Caco-2 (cell line): ENCODE data around the gene TBC1D21. TPM values are rescaled to one million over a fixed set of nuclear protein-coding genes. Genes with fewer than 3 reads are reported as not detected.
A peak's percentile ranks its signal among the peaks of the same experiment; 100 is the strongest.

Experiments used
- BruUV-seq: library from RNA; stranded (reverse); fragments of 400-500 nt; replicated peaks from 2 replicates; lab custom pipeline; 2021; lab: Mats Ljungman, UMichigan
- CTCF ChIA-PET: fragments of 300-600 bp; sonication (Branson Sonifier 250); formaldehyde crosslinking; loops from one replicate; lab custom pipeline; 2022; ENCODE audit warnings: antibody characterized with exemption; lab: Charles Lee
- POLR2A ChIA-PET: fragments of 300-600 bp; sonication (Branson Sonifier 250); formaldehyde crosslinking; loops from one replicate; lab custom pipeline; 2022; ENCODE audit warnings: antibody characterized with exemption; lab: Charles Lee
- DNase-seq, 2 experiments: peaks; one replicate each; pipeline versions ENCODE4 v3.0.0 to v3.0.0-alpha.2; 2020 to 2022
- H3K27me3 ChIP-seq: replicated peaks from 2 replicates; pipeline ENCODE4 v1.6.0; 2011; ENCODE audit warnings: low read length; ENCODE audit not compliant: control insufficient read depth, insufficient read depth
- H3K36me3 ChIP-seq: 2 replicates; pipeline ENCODE4 v1.5.1; 2011; ENCODE audit warnings: low read length; ENCODE audit not compliant: control insufficient read depth, insufficient read depth
- H3K4me1 ChIP-seq: fragments of 250-450 bp; sonication (Bioruptor Pico); 2 replicates; pipeline ENCODE4 v1.5.1; 2020; ENCODE audit warnings: mild to moderate bottlenecking
- H3K4me3 ChIP-seq: 2 replicates; pipeline ENCODE4 v1.5.1; 2011; ENCODE audit warnings: low read depth, mild to moderate bottlenecking, control low read depth, low read length
- H3K9me3 ChIP-seq: fragments of 250-450 bp; sonication (Bioruptor Pico); 2 replicates; pipeline ENCODE4 v1.5.1; 2020; ENCODE audit warnings: mild to moderate bottlenecking, moderate library complexity
- H3K27ac Mint-ChIP-seq: one replicate; pipeline ENCODE4 v1.8.0; 2022; ENCODE audit warnings: mixed read lengths; ENCODE audit not compliant: unreplicated experiment
- H3K27me3 Mint-ChIP-seq: one replicate; pipeline ENCODE4 v1.8.0; 2022; ENCODE audit warnings: mixed read lengths; ENCODE audit not compliant: insufficient read depth, unreplicated experiment
- H3K36me3 Mint-ChIP-seq: one replicate; pipeline ENCODE4 v1.8.0; 2022; ENCODE audit warnings: mild to moderate bottlenecking, mixed read lengths; ENCODE audit not compliant: insufficient read depth, unreplicated experiment
- H3K4me1 Mint-ChIP-seq: one replicate; pipeline ENCODE4 v1.8.0; 2022; ENCODE audit warnings: low read depth, mixed read lengths; ENCODE audit not compliant: unreplicated experiment
- H3K4me3 Mint-ChIP-seq: one replicate; pipeline ENCODE4 v1.8.0; 2022; ENCODE audit warnings: mild to moderate bottlenecking, moderate library complexity, mixed read lengths; ENCODE audit not compliant: unreplicated experiment
- H3K9me3 Mint-ChIP-seq: one replicate; pipeline ENCODE4 v1.8.0; 2022; ENCODE audit warnings: mixed read lengths; ENCODE audit not compliant: unreplicated experiment
- intact Hi-C: fragments of 100-400 bp; cut with micrococcal nuclease; formaldehyde crosslinking; loops from one replicate; pipeline ENCODE4 v1.10.0; 2022; ENCODE audit not compliant: unreplicated experiment
- total RNA-seq: library from RNA; stranded (reverse); gene quantifications from 2 replicates; pipeline ENCODE4 v1.2.3, GENCODE V29; 2022
- TF ChIP-seq, protein P1 (sequence below), 2 experiments: fragments of 200-600 bp in 1 of 2; IDR thresholded peaks; 1 replicate in 1 of 2; 2 replicates in 1 of 2; pipeline versions ENCODE4 v1.5.1 to v1.8.0; 2011 to 2022; ENCODE audit warnings: antibody characterized with exemption in 1 of 2, control low read depth in 1 of 2, inconsistent platforms in 1 of 2, low read depth in 1 of 2, low read length in 1 of 2, mild to moderate bottlenecking in 1 of 2, moderate library complexity in 1 of 2; ENCODE audit not compliant: insufficient read depth in 1 of 2, severe bottlenecking in 1 of 2, unreplicated experiment in 1 of 2

The TBC1D21 gene
- total RNA-seq, 1 experiment from 2014 or later, result not detected

DNA sequence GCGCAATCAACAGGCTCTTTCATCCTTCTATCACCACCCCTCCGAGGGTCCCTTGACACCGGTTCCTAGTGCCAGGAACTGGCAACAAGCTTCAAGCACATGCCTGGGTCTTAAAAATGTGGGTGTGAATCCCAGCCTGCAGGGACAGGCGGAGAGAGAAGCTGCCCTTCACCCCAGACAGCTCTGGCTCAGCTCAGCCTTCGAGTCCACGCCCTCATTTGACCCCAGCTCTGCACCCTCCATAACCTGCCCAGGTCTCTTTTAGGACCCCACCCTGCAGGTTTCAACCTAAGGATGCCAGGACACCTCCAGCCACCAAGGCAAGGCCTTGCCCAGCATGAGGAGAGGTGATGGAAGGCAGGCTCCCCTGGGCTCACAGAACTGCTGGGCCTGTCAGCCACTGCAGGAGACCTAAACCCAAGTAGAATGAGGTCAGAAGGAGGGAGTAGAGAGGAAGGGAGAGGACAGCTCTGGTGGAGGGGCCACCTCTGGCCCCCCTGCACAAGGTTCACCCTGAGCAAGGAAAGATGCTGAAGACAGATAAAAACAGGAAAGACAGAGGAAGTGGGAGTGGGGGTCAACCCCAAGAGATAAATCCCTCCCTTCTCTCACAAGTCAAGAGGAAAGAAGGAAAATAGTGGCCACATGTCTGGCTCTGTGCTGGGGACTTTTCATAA, 50.3 kb downstream of the TBC1D21 start:
- ChIA-PET CTCF (no interaction called here), POLR2A (no interaction called here)
- no peaks in the 10 kb centered on the region for H3K4me1 Mint-ChIP-seq
- DNase-seq, result no peak
- peaks cover 10% of the 10 kb centered on the region for H3K27me3 Mint-ChIP-seq
- Histone ChIP-seq H3K4me1 (peaks cover 6% of the 10 kb centered on the region), H3K9me3 (no peaks in the 10 kb centered on the region), H3K36me3 (no peaks in the 10 kb centered on the region), H3K27me3 (no peaks in the 10 kb centered on the region), H3K4me3 (no peak overlapping the region)
- intact Hi-C loops, result no loop called here
- BruUV-seq, result no TSS peak
- no peaks in the 10 kb centered on the region for H3K36me3 Mint-ChIP-seq
- TF ChIP-seq, protein P1, sequence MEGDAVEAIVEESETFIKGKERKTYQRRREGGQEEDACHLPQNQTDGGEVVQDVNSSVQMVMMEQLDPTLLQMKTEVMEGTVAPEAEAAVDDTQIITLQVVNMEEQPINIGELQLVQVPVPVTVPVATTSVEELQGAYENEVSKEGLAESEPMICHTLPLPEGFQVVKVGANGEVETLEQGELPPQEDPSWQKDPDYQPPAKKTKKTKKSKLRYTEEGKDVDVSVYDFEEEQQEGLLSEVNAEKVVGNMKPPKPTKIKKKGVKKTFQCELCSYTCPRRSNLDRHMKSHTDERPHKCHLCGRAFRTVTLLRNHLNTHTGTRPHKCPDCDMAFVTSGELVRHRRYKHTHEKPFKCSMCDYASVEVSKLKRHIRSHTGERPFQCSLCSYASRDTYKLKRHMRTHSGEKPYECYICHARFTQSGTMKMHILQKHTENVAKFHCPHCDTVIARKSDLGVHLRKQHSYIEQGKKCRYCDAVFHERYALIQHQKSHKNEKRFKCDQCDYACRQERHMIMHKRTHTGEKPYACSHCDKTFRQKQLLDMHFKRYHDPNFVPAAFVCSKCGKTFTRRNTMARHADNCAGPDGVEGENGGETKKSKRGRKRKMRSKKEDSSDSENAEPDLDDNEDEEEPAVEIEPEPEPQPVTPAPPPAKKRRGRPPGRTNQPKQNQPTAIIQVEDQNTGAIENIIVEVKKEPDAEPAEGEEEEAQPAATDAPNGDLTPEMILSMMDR (IDR thresholded peaks at IDR 0.05; ENCODE audit: insufficient read depth in 1 of 2, low read depth in 1 of 2, low read length in 1 of 2, severe bottlenecking in 1 of 2, unreplicated experiment in 1 of 2), result no peak
- no peak overlapping the region for H3K4me3 Mint-ChIP-seq
- no peak overlapping the region for H3K27ac Mint-ChIP-seq
- H3K9me3 Mint-ChIP-seq, result no peaks in the 10 kb centered on the region

- intact Hi-C loops, result no loop called here
- Histone ChIP-seq H3K36me3 (no peaks in the 10 kb centered on the region), H3K9me3 (no peaks in the 10 kb centered on the region), H3K27me3 (no peaks in the 10 kb centered on the region), H3K4me1 (peaks cover 6% of the 10 kb centered on the region), H3K4me3 (no peak overlapping the region)
- Mint-ChIP-seq H3K4me3 (no peak overlapping the region), H3K9me3 (no peaks in the 10 kb centered on the region), H3K36me3 (no peaks in the 10 kb centered on the region), H3K27ac (no peak overlapping the region), H3K27me3 (peaks cover 10% of the 10 kb centered on the region), H3K4me1 (no peaks in the 10 kb centered on the region)
- CTCF ChIA-PET, result no interaction called here
- BruUV-seq, result no TSS peak
- POLR2A ChIA-PET, result no interaction called here
- no peak for DNase-seq
- TF ChIP-seq, protein P1 (IDR thresholded peaks at IDR 0.05; ENCODE audit: insufficient read depth in 1 of 2, low read depth in 1 of 2, low read length in 1 of 2, severe bottlenecking in 1 of 2, unreplicated experiment in 1 of 2), result no peak
Observed at GRCh38 chr15:73924171-73924921, 51.0 kb downstream of the TBC1D21 start.

- Mint-ChIP-seq H3K4me1 (no peaks in the 10 kb centered on the region), H3K27me3 (peaks cover 10% of the 10 kb centered on the region), H3K9me3 (no peaks in the 10 kb centered on the region), H3K4me3 (peak overlapping the region; percentile 63), H3K27ac (no peak overlapping the region), H3K36me3 (no peaks in the 10 kb centered on the region)
- ChIA-PET POLR2A (no interaction called here), CTCF (interaction anchor here (0.6 to 2.6 kb wide), 2 partner anchors 52 to 290 kb away, joined by 3 to 14 read pairs; partner anchors contain the start of gene TBC1D21)
- Histone ChIP-seq H3K4me3 (no peak overlapping the region; the same call in 1 of the 2 replicates), H3K27me3 (no peaks in the 10 kb centered on the region), H3K4me1 (peaks cover 6% of the 10 kb centered on the region), H3K9me3 (no peaks in the 10 kb centered on the region), H3K36me3 (no peaks in the 10 kb centered on the region)
- DNase-seq, result no peak
- intact Hi-C loops, result no loop called here
- TF ChIP-seq, protein P1 (IDR thresholded peaks at IDR 0.05; ENCODE audit: insufficient read depth in 1 of 2, low read depth in 1 of 2, low read length in 1 of 2, severe bottlenecking in 1 of 2, unreplicated experiment in 1 of 2), result no peak
- BruUV-seq, result no TSS peak
Observed at GRCh38 chr15:73925848-73926218, 52.5 kb downstream of the TBC1D21 start.
